K562 (cell line): Measurements from ENCODE around the gene TMEM131L. TPM values are rescaled to one million over a fixed set of nuclear protein-coding genes. Genes with fewer than 3 reads are reported as not detected.
A peak's percentile ranks its signal among the peaks of the same experiment; 100 is the strongest.

Experiments
- ATAC-seq: fragments of 200-7000 bp; cut with Tn5 transposase; 3 replicates; pipeline ENCODE4 v1.9.1; 2020; ENCODE audit warnings: moderate library complexity
- BruUV-seq: library from RNA; stranded (reverse); fragments of 400-500 nt; replicated peaks from 2 replicates; lab custom pipeline; 2021; lab: Mats Ljungman, UMichigan
- CTCF ChIA-PET: fragments of 300-600 bp; formaldehyde crosslinking; extraction: SDS; loops from one replicate; lab custom pipeline; 2021; ENCODE audit warnings: low intra/inter-chr PET ratio; lab: Yijun Ruan, JAX
- POLR2A ChIA-PET: fragments of 300-600, 350-650 bp; sonication (Branson Sonifier 250); formaldehyde crosslinking; extraction: SDS; loops from one replicate; lab custom pipeline; 2021; ENCODE audit warnings: antibody characterized with exemption, inconsistent platforms; lab: Yijun Ruan, JAX
- DNase-seq, 4 experiments: peaks; one replicate each; pipeline versions ENCODE4 v3.0.0 to v3.0.0-alpha.2; 2011 to 2018; ENCODE audit warnings: low spot score in 3 of 4, mixed read lengths in 3 of 4; ENCODE audit errors: extremely low read depth in 1 of 4
- FAIRE-seq: peaks from 2 replicates; lab custom pipeline; 2011; peaks lifted over from hg19 to GRCh38; lab: Jason Lieb, UNC
- H2AFZ ChIP-seq: 2 replicates; pipeline ENCODE4 v1.6.0; 2011; ENCODE audit warnings: low read depth, low read length, control low read depth, inconsistent platforms
- H3K27ac ChIP-seq: fragments of 200-600 bp; 3 replicates; pipeline ENCODE4 v1.8.0; 2011; ENCODE audit warnings: low read depth, mild to moderate bottlenecking, control low read depth, inconsistent platforms, low read length, moderate library complexity, mixed read lengths; ENCODE audit errors: extremely low read depth
- H3K27me3 ChIP-seq, 2 experiments: fragments of 300-600 bp in 1 of 2; 2 replicates in 1 of 2; 3 replicates in 1 of 2; pipeline versions ENCODE4 v1.6.0 to v1.8.0; 2011; ENCODE audit warnings: inconsistent platforms in 2 of 2, low read length in 2 of 2, mild to moderate bottlenecking in 1 of 2, mixed read lengths in 1 of 2, moderate library complexity in 1 of 2; ENCODE audit not compliant: control insufficient read depth in 2 of 2, insufficient read depth in 2 of 2
- H3K36me3 ChIP-seq: fragments of 300-600 bp; 3 replicates; pipeline ENCODE4 v1.8.0; 2011; ENCODE audit warnings: mild to moderate bottlenecking, low read length, inconsistent platforms; ENCODE audit not compliant: control insufficient read depth, insufficient read depth
- H3K4me1 ChIP-seq, 2 experiments: fragments of 200-600 bp in 1 of 2; replicated peaks in 1 of 2; 2 replicates in 1 of 2; 3 replicates in 1 of 2; pipeline versions ENCODE4 v1.5.1 to v1.8.0; 2011; ENCODE audit warnings: inconsistent platforms in 2 of 2, low read length in 2 of 2, mild to moderate bottlenecking in 1 of 2, mixed read lengths in 1 of 2, moderate library complexity in 1 of 2; ENCODE audit not compliant: control insufficient read depth in 2 of 2, insufficient read depth in 2 of 2
- H3K4me2 ChIP-seq: 2 replicates; pipeline ENCODE4 v1.6.1; 2011; ENCODE audit warnings: low read length, control low read depth, inconsistent platforms, mixed read lengths; ENCODE audit not compliant: insufficient read depth
- H3K4me3 ChIP-seq: fragments of 200-600 bp; sonication (generic), shearing (Covaris generic); 2 replicates; pipeline ENCODE4 v1.5.1; 2016; ENCODE audit warnings: control low read depth, inconsistent platforms
- H3K79me2 ChIP-seq: fragments of 200-600 bp; 3 replicates; pipeline ENCODE4 v1.8.0; 2011; ENCODE audit warnings: low read length, inconsistent platforms; ENCODE audit not compliant: control insufficient read depth, insufficient read depth
- H3K9ac ChIP-seq, 2 experiments: 2 replicates each; pipeline versions ENCODE4 v1.6.0 to v1.6.1; 2011; ENCODE audit warnings: low read depth in 2 of 2, low read length in 2 of 2, control low read depth in 1 of 2, inconsistent platforms in 1 of 2, mild to moderate bottlenecking in 1 of 2, mixed read lengths in 1 of 2; ENCODE audit not compliant: insufficient read depth in 1 of 2
- H3K9me1 ChIP-seq: one replicate; pipeline ENCODE4 v1.6.0; 2011; ENCODE audit warnings: inconsistent platforms, mild to moderate bottlenecking, low read length, moderate library complexity; ENCODE audit not compliant: control insufficient read depth, insufficient read depth
- H3K9me3 ChIP-seq: replicated peaks from 2 replicates; pipeline ENCODE4 v1.5.1; 2011; ENCODE audit warnings: low read depth, low read length, inconsistent platforms; ENCODE audit not compliant: control insufficient read depth, insufficient read depth
- H4K20me1 ChIP-seq: replicated peaks from 2 replicates; pipeline ENCODE4 v1.6.1; 2011; ENCODE audit warnings: low read length, inconsistent platforms, mixed read lengths; ENCODE audit not compliant: control insufficient read depth, insufficient read depth
- ARID1B ChIP-seq: fragments of 450-650 bp; IDR thresholded peaks from 2 replicates; pipeline ENCODE4 v1.6.1; 2016; ENCODE audit warnings: antibody characterized with exemption, mild to moderate bottlenecking, inconsistent platforms
- ATF7 ChIP-seq: fragments of 450-650 bp; IDR thresholded peaks from 2 replicates; pipeline ENCODE4 v1.7.1; 2014; ENCODE audit warnings: mild to moderate bottlenecking, moderate library complexity
- C11orf30 ChIP-seq: fragments of 450-650 bp; IDR thresholded peaks from 2 replicates; pipeline ENCODE4 v1.6.1; 2016; ENCODE audit warnings: low read depth, mild to moderate bottlenecking
- CBFA2T3 ChIP-seq: fragments of 450-650 bp; IDR thresholded peaks from 2 replicates; pipeline ENCODE4 v1.6.1; 2017
- CSDE1 ChIP-seq, 2 experiments: fragments of 450-650 bp; IDR thresholded peaks; 2 replicates each; pipeline ENCODE4 v1.6.1; 2016; ENCODE audit warnings: mild to moderate bottlenecking in 1 of 2
- DPF2 ChIP-seq: fragments of 450-650 bp; IDR thresholded peaks from 2 replicates; pipeline ENCODE4 v1.6.1; 2016
- ETV5 ChIP-seq: sonication (generic); formaldehyde crosslinking; IDR thresholded peaks from 2 replicates; pipeline ENCODE4 v1.4.0; 2020; ENCODE audit warnings: low read depth, mild to moderate bottlenecking, missing genetic modification reagents
- JUN ChIP-seq, 2 experiments: sonication (generic) in 1 of 2; formaldehyde crosslinking in 1 of 2; IDR thresholded peaks; 2 replicates each; pipeline versions ENCODE4 v1.6.1 to v1.8.0; 2012 to 2022; ENCODE audit warnings: borderline replicate concordance in 2 of 2, mild to moderate bottlenecking in 2 of 2, improper control_type of control experiment in 1 of 2, low read depth in 1 of 2, low read length in 1 of 2, missing genetic modification reagents in 1 of 2
- JUNB ChIP-seq: fragments of 450-650 bp; formaldehyde crosslinking; conservative IDR thresholded peaks from 2 replicates; pipeline ENCODE4 v1.4.0; 2020; ENCODE audit warnings: mild to moderate bottlenecking
- JUND ChIP-seq, 2 experiments: IDR thresholded peaks; 2 replicates in 1 of 2; 3 replicates in 1 of 2; pipeline ENCODE4 v1.6.1; 2011; ENCODE audit warnings: borderline replicate concordance in 2 of 2, low read depth in 2 of 2, low read length in 2 of 2, improper control_type of control experiment in 1 of 2, missing biosample characterization in 1 of 2, missing genetic modification characterization in 1 of 2, missing genetic modification reagents in 1 of 2
- L3MBTL2 ChIP-seq: fragments of 450-650 bp; IDR thresholded peaks from 2 replicates; pipeline ENCODE4 v1.6.1; 2016; ENCODE audit warnings: mild to moderate bottlenecking, moderate library complexity
- MYC ChIP-seq, 2 experiments: fragments of 250-450 bp in 1 of 2; sonication (Bioruptor Pico) in 1 of 2; IDR thresholded peaks; 2 replicates each; pipeline versions ENCODE4 v1.5.1 to v1.6.1; 2012 to 2021; ENCODE audit warnings: low read depth in 2 of 2, borderline replicate concordance in 1 of 2, improper control_type of control experiment in 1 of 2, low read length in 1 of 2, mild to moderate bottlenecking in 1 of 2, moderate library complexity in 1 of 2
- NCOR1 ChIP-seq: fragments of 450-650 bp; IDR thresholded peaks from 2 replicates; pipeline ENCODE4 v1.6.1; 2016; ENCODE audit warnings: mild to moderate bottlenecking, moderate library complexity
- POLR2AphosphoS2 ChIP-seq: IDR thresholded peaks from 2 replicates; pipeline ENCODE4 v1.6.1; 2012; ENCODE audit warnings: low read length, improper control_type of control experiment
- TCF3 ChIP-seq: sonication (generic); formaldehyde crosslinking; IDR thresholded peaks from 2 replicates; pipeline ENCODE4 v1.4.0; 2020; ENCODE audit warnings: mild to moderate bottlenecking, missing genetic modification reagents
- TEAD4 ChIP-seq, 2 experiments: sonication (generic) in 1 of 2; formaldehyde crosslinking in 1 of 2; IDR thresholded peaks; 2 replicates each; pipeline versions ENCODE4 v1.6.1 to v1.8.0; 2012 to 2022; ENCODE audit warnings: borderline replicate concordance in 1 of 2, inconsistent platforms in 1 of 2, low read length in 1 of 2, mild to moderate bottlenecking in 1 of 2, missing genetic modification reagents in 1 of 2
- ZEB2 ChIP-seq: fragments of 450-650 bp; IDR thresholded peaks from 2 replicates; pipeline ENCODE4 v1.6.1; 2016
- ZNF263 ChIP-seq: sonication (generic); formaldehyde crosslinking; IDR thresholded peaks from 2 replicates; pipeline ENCODE4 v1.8.0; 2022; ENCODE audit warnings: mild to moderate bottlenecking, missing genetic modification reagents, borderline replicate concordance
- ZNF324 ChIP-seq: fragments of 250-450 bp; sonication (Bioruptor Pico); IDR thresholded peaks from 2 replicates; pipeline ENCODE4 v1.4.0; 2020; ENCODE audit warnings: mild to moderate bottlenecking
- WGBS: fragments of 100-300 bp; shearing (Covaris generic); methylation state at CpG from one replicate; pipeline ENCODE4 v1.1.6; 2016; ENCODE audit warnings: low coverage, mixed read lengths; ENCODE audit not compliant: insufficient coverage; ENCODE audit errors: missing lambda C conversion rate; 5-methylcytosine and 5-hydroxymethylcytosine counted together
- in situ Hi-C: fragments of 300-500 bp; cut with MboI; formaldehyde crosslinking; loops from 4 replicates; pipeline ENCODE4 v1.15.0; 2018; ENCODE audit warnings: inconsistent platforms, mixed read lengths
- intact Hi-C: fragments of 100-400 bp; cut with micrococcal nuclease; formaldehyde crosslinking; loops from 2 replicates; pipeline ENCODE4 v1.14.2; 2022
- polyA plus RNA-seq, 8 experiments: library from polyadenylated mRNA; depleted of rRNA in 4 of 8; stranded (reverse) in 5 of 8; unstranded in 3 of 8; fragments of >200 nt; fragmentation: Nextera tagmentation in 2 of 8; fragmentation: Illumina TruSeq in 1 of 8; extraction: Ambion mirVana in 2 of 8; extraction: Trizol in 1 of 8; gene quantifications; 2 replicates each; pipeline versions ENCODE4 v1.2.1 to v1.2.3, GENCODE V29; 2011 to 2014; ENCODE audit warnings: inconsistent platforms in 1 of 8, missing spikeins in 1 of 8
- total RNA-seq, 7 experiments: library from RNA; depleted of rRNA in 6 of 7; stranded (reverse); fragments of >200 nt in 6 of 7; fragmentation: Illumina TruSeq in 2 of 7; extraction: Trizol in 2 of 7; gene quantifications; 2 replicates each; pipeline versions ENCODE4 v1.2.1 to v1.2.3, GENCODE V29; 2011 to 2021; ENCODE audit warnings: low replicate concordance in 1 of 7
- TF ChIP-seq, protein P1 (sequence below), 2 experiments: fragments of 450-650 bp in 1 of 2; sonication (generic) in 1 of 2; formaldehyde crosslinking in 1 of 2; IDR thresholded peaks in 1 of 2; conservative IDR thresholded peaks in 1 of 2; 2 replicates each; pipeline versions ENCODE4 v1.6.1 to v1.8.1; 2016 to 2023; ENCODE audit warnings: mild to moderate bottlenecking in 2 of 2, moderate library complexity in 2 of 2, inconsistent platforms in 1 of 2, missing genetic modification reagents in 1 of 2

The TMEM131L gene
- total and polyA plus RNA-seq, 9 of the 15 experiments (the other 6 are each of a cell fraction or from before 2014, with no cell fraction given), result 1.2 to 20.8 (median 12.9) TPM

GRCh38 chr4:153497091-153497531, 31.0 kb downstream of the TMEM131L start:
- H3K27ac ChIP-seq, result peak overlapping the region; percentile 45; the same call in 2 of the 3 replicates
- peaks cover 49% of the 10 kb centered on the region for H3K79me2 ChIP-seq
- peaks cover 19% of the 10 kb centered on the region for H4K20me1 ChIP-seq
- in situ Hi-C loops, result no loop called here
- ChIA-PET CTCF (no interaction called here), POLR2A (interaction anchor here (0.9 to 2.0 kb wide), 2 partner anchors 11 to 14 kb away, joined by 3 to 4 read pairs; no protein-coding TSS in a partner anchor)
- no peaks in the 10 kb centered on the region for H3K27me3 ChIP-seq
- BruUV-seq, result no TSS peak
- H3K4me3 ChIP-seq, result no peak overlapping the region
- ATAC-seq (peak; percentile 68), DNase-seq (peak in 2 of 4 experiments; percentile 69 to 73)
- peaks cover 5% of the 10 kb centered on the region; the same call in 2 of the 3 replicates for H3K36me3 ChIP-seq
- WGBS, result 29% methylated on average over 4 of the region's 4 CpGs
- H3K9ac ChIP-seq, result peak overlapping the region; percentile 14 to 43; a peak in 1 of 4 replicates
- H2AFZ ChIP-seq, result no peak overlapping the region
- peak overlapping the region; percentile 33 for H3K4me2 ChIP-seq
- no peaks in the 10 kb centered on the region for H3K9me3 ChIP-seq
- TF ChIP-seq JUNB (CRISPR knock-in tag) (0 out of 2 replicates have a peak, but pooled peaks have one; percentile 44), ATF7 (peak; percentile 43), DPF2 (0 out of 2 replicates have a peak, but pooled peaks have one; percentile 38), ZEB2 (peak; percentile 63; the same call in 1 of the 2 replicates), JUN (IDR thresholded peaks at IDR 0.05; ENCODE audit: borderline replicate concordance, low read depth, low read length) (0 out of 2 replicates have a peak, but pooled peaks have one; percentile 8), JUN (CRISPR knock-in tag; IDR thresholded peaks at IDR 0.05; ENCODE audit: borderline replicate concordance) (no peak), ARID1B (peak; percentile 51; the same call in 1 of the 2 replicates), ETV5 (CRISPR knock-in tag) (0 out of 2 replicates have a peak, but pooled peaks have one; percentile 32), MYC (IDR thresholded peaks at IDR 0.05; ENCODE audit: low read depth, low read length) (peak; percentile 33; the same call in 1 of the 2 replicates), MYC (CRISPR knock-in tag; IDR thresholded peaks at IDR 0.05; ENCODE audit: borderline replicate concordance, low read depth) (no peak), CSDE1 (IDR thresholded peaks at IDR 0.05) (no peak), CBFA2T3 (peak; percentile 56), TEAD4 (IDR thresholded peaks at IDR 0.05; ENCODE audit: low read length) (peak; percentile 40; the same call in 1 of the 2 replicates), TEAD4 (CRISPR knock-in tag; IDR thresholded peaks at IDR 0.05; ENCODE audit: borderline replicate concordance) (no peak), POLR2AphosphoS2 (no peak), NCOR1 (0 out of 2 replicates have a peak, but pooled peaks have one; percentile 5), L3MBTL2 (0 out of 2 replicates have a peak, but pooled peaks have one; percentile 41), JUND (IDR thresholded peaks at IDR 0.05; ENCODE audit: borderline replicate concordance, low read depth, low read length) (peak; percentile 50; the same call in 1 of the 2 replicates), JUND (tag; IDR thresholded peaks at IDR 0.05; ENCODE audit: borderline replicate concordance, low read depth, low read length) (peak; percentile 13; the same call in 1 of the 3 replicates), TCF3 (CRISPR knock-in tag) (peak; percentile 50; the same call in 1 of the 2 replicates), ZNF324 (CRISPR knock-in tag) (no peak), ZNF263 (CRISPR knock-in tag) (no peak), C11orf30 (no peak)
- TF ChIP-seq, protein P1, sequence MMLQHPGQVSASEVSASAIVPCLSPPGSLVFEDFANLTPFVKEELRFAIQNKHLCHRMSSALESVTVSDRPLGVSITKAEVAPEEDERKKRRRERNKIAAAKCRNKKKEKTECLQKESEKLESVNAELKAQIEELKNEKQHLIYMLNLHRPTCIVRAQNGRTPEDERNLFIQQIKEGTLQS (IDR thresholded peaks at IDR 0.05), result peak; percentile 69
- TF ChIP-seq, protein P1 (CRISPR knock-in tag; conservative IDR thresholded peaks at IDR 0.05), result no peak
- TF ChIP-seq, all 486 proteins: peak for 15
- FAIRE-seq, result peak; percentile 76
- intact Hi-C loops, result no loop called here
- peaks cover 19 to 34% of the 10 kb centered on the region in 2 experiments for H3K4me1 ChIP-seq
- H3K9me1 ChIP-seq, result no peaks in the 10 kb centered on the region
